Transverse colon (tissue), 3 donors: ENCODE measurements around the gene PRKCB.

Experiments
- CTCF ChIP-seq, 5 experiments: fragments of 200-600 bp in 3 of 5; fragments of 450-650 bp in 2 of 5; sonication (generic) in 3 of 5; IDR thresholded peaks; 1 replicate in 2 of 5; 2 replicates in 3 of 5; pipeline ENCODE4 v1.5.1; 2016 to 2017; ENCODE audit warnings: antibody characterized with exemption in 5 of 5, inconsistent platforms in 3 of 5, mild to moderate bottlenecking in 2 of 5, moderate library complexity in 1 of 5
- POLR2A ChIP-seq: fragments of 450-650 bp; IDR thresholded peaks from one replicate; pipeline ENCODE4 v1.6.1; 2016; ENCODE audit warnings: antibody characterized with exemption, mild to moderate bottlenecking, moderate library complexity

GRCh38 chr16:23847948-23848347 lies 12.2 kb downstream of the PRKCB start:
- TF ChIP-seq CTCF (IDR thresholded peaks at IDR 0.05) (no peak), POLR2A (no peak)
